ENCODE data around the gene GPHN. TPM values are rescaled to one million over a fixed set of nuclear protein-coding genes. Genes with fewer than 3 reads are reported as not detected.

Gene GPHN
- total and polyA plus RNA-seq, 2 of the 4 experiments (the other 2 are of a cell fraction), result 8.0 to 8.1 TPM

DNA sequence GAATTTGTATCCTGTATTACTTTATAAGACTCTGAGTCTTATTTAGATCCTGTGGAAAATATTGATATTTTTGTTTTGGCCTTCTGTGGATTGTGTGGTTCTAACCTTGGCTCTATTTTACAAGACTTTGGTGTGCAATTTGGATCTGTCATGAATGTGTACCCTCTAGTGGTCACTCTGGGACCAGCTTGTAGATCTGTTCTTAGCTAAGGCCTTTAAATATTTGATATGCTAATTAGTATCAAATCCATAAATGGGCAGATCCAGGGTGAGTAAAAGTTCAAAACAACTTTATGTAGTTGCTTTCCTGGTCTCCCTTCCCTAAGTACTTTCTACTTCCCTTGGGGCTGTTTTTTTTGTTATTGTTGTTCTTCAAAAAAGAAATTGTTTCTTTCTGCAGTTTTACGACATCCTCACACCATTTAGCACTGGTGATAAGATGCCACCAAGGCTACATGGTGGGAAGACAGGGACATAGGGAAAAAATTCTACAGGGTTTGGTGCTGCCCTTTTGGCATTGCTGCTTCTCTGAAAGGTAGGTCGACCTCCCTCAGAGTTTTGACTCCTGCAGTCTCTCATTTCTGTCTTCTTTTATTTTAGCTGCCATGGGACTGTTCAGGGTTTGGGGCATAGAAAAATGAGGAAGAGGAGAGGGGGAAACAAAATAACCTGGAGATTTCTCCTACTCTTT, 238.5 kb downstream of the GPHN start:
- intact Hi-C loops (cut with micrococcal nuclease) (loop anchor here (1.0 to 10.0 kb wide), 4 partner anchors 122 to 392 kb away; no protein-coding TSS in a partner anchor), dilution Hi-C loops (cut with HindIII; ENCODE audit: low sequenced_read_pairs, unreplicated experiment) (no loop called here), in situ Hi-C loops (cut with MboI; ENCODE audit: low sequenced_read_pairs) (no loop called here)
- Histone ChIP-seq H2BK15ac (ENCODE audit: low read depth, low read length) (no peak overlapping the region), H3K27ac (ENCODE audit: insufficient read depth, low read length) (no peak overlapping the region), H3K4me1 (ENCODE audit: control insufficient read depth, insufficient read depth, low read length) (no peaks in the 10 kb centered on the region), H3K4ac (ENCODE audit: low read depth, low read length) (no peak overlapping the region), H4K5ac (ENCODE audit: low read depth, low read length) (no peak overlapping the region), H3K9me3 (ENCODE audit: control insufficient read depth, insufficient read depth, low read length) (no peaks in the 10 kb centered on the region), H3K79me1 (ENCODE audit: low read depth in 1 of 2, low read length in 2 of 2) (no peaks in the 10 kb centered on the region), H3K4me2 (ENCODE audit: low read depth, low read length) (no peak overlapping the region), H3K36me3 (ENCODE audit: control insufficient read depth, insufficient read depth, low read length) (no peaks in the 10 kb centered on the region), H3K4me3 (ENCODE audit: insufficient read depth, low read depth, low read length) (no peak overlapping the region), H2AFZ (replicated peaks; ENCODE audit: low read length, poor library complexity) (no peak overlapping the region), H2BK5ac (ENCODE audit: low read depth, low read length, poor library complexity, severe bottlenecking) (no peak overlapping the region), H3K56ac (ENCODE audit: extremely low read depth, insufficient read depth, low read length) (no peak overlapping the region), H2AK9ac (replicated peaks; ENCODE audit: low read depth, low read length, poor library complexity) (no peak overlapping the region), H3K9ac (ENCODE audit: low read depth, low read length) (no peak overlapping the region), H2BK20ac (ENCODE audit: low read depth, low read length) (no peak overlapping the region), H2BK120ac (ENCODE audit: low read depth, low read length) (no peak overlapping the region), H4K20me1 (ENCODE audit: insufficient read depth, low read length) (no peaks in the 10 kb centered on the region), H3K27me3 (ENCODE audit: control insufficient read depth, insufficient read depth, low read length) (no peaks in the 10 kb centered on the region), H4K8ac (ENCODE audit: low read depth in 2 of 2, low read length in 2 of 2) (no peak overlapping the region), H3K14ac (replicated peaks; ENCODE audit: low read depth, low read length) (no peak overlapping the region), H2AK5ac (ENCODE audit: low read depth, low read length) (no peak overlapping the region), H3K9me1 (ENCODE audit: insufficient read depth, low read length) (no peaks in the 10 kb centered on the region), H4K91ac (ENCODE audit: insufficient read depth, low read depth, low read length) (no peak overlapping the region), H3K18ac (ENCODE audit: low read depth, low read length) (no peak overlapping the region), H3K23ac (ENCODE audit: low read depth, low read length) (no peak overlapping the region)
- TF ChIP-seq SMC3 (IDR thresholded peaks at IDR 0.05; ENCODE audit: low read depth, low read length), result 0 out of 2 replicates have a peak, but pooled peaks have one; percentile 25
- peak; percentile 40 for TF ChIP-seq RAD21 (IDR thresholded peaks at IDR 0.05; ENCODE audit: low read length)
- TF ChIP-seq CTCF (conservative IDR thresholded peaks at IDR 0.05; ENCODE audit: low read depth, low read length), result peak; percentile 52
- no peak for TF ChIP-seq RCOR1 (IDR thresholded peaks at IDR 0.05; ENCODE audit: insufficient replicate concordance, low read length)
- TF ChIP-seq MXI1 (IDR thresholded peaks at IDR 0.05; ENCODE audit: borderline replicate concordance, low read depth, low read length), result no peak
- no peak for TF ChIP-seq NFE2L2 (IDR thresholded peaks at IDR 0.05; ENCODE audit: low read depth, low read length)
- no peak for TF ChIP-seq CHD1 (IDR thresholded peaks at IDR 0.05; ENCODE audit: low read depth, low read length)
- TF ChIP-seq USF2 (IDR thresholded peaks at IDR 0.05; ENCODE audit: low read depth, low read length), result no peak
- peak; percentile 63 for ATAC-seq (ENCODE audit: low read depth)
- WGBS, 2 experiments (ENCODE audit: extremely low coverage in 2 of 2, insufficient read length in 1 of 2), result no CpG with 5 or more reads among the region's 2 CpGs
- ChIA-PET CTCF (interaction anchor here (0.9 to 1.4 kb wide), 4 partner anchors 10 to 112 kb away, joined by 3 to 4 read pairs (median 3); no protein-coding TSS in a partner anchor), POLR2A (ENCODE audit: unreplicated experiment) (no interaction called here)
- peak; percentile 58 for DNase-seq
- BruUV-seq (replicated peaks), result no TSS peak
